ENCODE measurements around the gene CXXC5.
"Not testable (repeated sequence)": the region's sequence is repeated elsewhere in the genome, so short reads cannot be mapped to it uniquely, and the experiment has no call there.

The CXXC5 gene

DNA sequence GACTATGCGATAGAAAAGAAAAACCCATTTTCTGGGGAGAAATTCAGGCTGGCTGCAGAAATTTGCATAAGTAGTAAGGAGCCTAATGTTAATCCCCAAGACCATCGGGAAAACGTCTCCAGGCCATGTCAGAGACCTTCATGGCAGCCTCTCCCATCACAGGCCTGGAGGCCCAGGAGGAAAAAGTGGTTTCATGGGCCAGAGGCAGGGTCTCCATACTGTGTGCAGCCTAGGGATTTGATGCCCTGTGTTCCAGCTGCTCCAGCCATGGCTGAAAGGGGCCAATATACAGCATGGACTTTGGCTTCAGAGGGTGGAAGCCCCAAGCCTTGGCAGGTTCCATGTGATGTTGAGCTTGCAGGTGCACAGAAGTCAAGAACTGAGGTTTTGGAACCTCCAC is 71.8 kb downstream of the CXXC5 start:
- not testable (repeated sequence) for DNase-seq

DNA sequence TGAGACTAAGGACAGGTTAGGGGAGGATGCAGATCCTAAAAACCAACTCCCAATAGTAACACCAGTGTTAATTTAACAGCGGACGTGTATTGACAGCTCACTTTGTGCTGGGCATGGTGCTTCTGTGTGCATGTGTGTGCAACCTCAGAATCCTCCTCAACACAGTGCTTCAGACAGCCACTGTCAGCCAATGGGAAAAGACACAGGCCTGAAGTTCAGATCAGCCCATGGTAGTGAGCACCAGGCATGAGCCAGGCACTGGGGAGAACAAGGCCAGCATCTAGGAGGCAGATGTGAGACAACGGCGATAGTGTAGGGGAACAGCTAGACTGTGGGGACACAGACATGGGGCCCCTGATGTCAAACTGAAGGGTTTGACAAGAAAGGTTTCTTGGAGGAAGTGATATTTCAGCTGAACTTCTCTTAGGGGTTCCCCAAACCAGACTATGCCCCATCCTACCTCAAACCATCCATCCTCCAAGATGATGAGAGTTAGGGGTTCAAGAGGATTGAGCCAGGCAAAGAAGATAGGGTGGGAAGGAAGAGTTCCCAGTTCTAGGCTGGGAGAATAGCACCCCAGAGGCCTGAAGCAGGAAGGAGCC is 75.9 kb downstream of the CXXC5 start:
- no peak for DNase-seq

DNA sequence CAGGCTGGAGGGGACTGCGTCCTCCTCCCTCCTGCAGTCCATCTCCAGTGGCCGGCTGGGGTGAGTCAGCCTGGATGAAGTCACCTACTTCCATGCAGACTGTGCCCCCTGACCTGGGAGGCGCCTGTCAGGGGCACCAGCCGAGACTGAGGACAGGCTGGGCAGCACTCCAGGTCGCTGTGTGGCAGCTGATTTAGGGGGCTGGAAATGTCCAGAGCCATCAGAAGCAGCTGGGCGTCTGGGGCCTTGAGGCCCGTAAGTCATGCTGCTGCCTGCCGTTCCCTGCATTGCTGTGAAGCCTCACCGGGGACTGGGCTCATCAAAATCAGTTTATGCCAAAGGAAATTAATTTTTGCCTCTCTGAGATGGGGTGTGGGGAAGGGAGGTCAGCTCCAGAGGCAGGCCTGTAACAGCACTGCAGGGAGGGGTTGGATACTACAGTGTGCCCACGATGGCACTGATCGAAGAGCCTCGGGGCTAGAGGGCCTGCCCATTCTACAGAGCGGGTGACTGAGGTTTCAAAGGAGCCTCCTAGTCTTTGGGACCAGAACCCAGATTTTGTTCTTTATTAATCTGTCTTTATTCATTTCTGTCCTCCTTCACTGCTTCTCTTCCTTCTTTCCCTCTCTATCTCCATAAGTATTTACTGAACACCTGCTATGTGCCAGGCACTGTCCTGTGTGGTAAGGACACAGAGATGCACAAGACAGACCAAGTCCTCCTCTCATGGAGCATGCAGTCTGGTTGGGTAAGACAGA is 77.1 kb downstream of the CXXC5 start:
- DNase-seq = no peak

DNA sequence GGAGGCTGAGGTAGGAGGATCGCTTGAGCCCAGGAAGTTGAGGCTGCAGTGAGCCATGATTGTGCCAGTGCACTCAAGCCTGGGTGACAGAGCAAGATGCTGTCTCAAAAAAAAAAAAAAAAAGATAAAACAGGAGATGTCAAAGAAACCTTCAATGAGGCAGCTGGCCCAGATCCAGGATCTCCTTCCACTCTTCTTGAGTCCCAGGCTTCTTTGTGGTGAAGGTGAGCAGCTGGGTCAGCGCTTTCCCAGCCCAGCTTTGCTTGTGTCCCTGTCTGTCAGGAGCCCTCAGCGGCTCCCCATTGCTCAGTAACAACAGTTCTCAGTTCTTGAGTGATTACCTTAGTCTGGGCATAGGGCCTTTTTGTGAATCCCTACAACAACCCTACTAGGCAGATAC is 78.1 kb downstream of the CXXC5 start:
- no peak for DNase-seq

DNA sequence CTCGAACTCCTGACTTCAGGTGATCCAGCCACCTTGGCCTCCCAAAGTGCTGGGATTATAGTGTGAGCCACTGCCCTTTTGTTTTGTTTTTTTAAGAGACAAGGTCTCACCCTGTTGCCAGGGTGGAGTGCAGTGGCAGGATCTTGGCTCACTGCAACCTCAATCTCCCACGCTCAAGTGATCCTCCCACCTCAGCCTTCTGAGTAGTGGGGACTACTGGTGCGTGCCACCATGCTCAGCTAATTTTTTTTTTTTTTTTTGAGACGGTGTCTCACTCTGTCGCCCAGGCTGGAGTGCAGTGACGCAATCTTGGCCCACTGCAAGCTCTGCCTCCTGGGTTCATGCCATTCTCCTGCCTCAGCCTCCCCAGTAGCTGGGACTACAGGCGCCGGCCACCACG is 79.5 kb downstream of the CXXC5 start:
- DNase-seq = not testable (repeated sequence)

DNA sequence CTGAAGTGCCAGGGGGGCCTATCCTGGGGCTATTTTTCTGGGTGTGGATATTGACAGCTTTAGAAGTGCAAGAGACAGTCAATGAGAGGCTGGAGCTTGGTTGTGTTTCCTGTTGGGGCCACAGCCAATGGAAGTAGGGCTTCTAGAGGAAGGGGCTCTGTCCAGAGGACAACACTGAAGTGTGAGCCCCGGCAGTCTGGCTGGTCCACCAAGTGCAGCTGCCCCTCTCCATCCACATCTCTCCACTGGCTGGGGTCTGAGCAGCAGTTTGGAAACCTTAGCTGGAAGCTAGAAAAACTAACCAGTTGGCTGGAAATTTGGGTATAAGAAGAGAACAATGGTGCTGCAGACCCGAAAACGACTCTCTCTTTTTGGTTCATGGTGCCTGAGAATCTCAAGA is 83.1 kb downstream of the CXXC5 start:
- DNase-seq = no peak

DNA sequence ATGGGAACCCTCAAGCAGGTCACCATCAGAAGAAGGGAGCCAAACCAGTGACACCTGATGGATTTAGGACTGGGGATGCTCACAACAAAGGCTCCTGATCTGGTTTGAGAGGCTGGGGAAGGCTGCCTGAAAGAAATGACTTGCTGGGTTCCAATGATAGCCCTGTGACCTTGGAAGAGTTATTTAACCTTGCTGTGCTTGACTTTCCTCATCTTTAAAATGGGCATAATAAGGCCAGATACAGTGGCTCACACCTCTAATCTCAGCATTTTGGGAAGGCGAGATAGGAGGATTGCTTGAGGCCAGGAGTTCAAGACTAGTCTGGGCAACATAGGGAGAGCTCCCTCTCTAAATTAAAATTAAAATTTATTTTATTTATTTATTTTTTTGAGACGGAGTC is 83.9 kb downstream of the CXXC5 start:
- DNase-seq = no peak

DNA sequence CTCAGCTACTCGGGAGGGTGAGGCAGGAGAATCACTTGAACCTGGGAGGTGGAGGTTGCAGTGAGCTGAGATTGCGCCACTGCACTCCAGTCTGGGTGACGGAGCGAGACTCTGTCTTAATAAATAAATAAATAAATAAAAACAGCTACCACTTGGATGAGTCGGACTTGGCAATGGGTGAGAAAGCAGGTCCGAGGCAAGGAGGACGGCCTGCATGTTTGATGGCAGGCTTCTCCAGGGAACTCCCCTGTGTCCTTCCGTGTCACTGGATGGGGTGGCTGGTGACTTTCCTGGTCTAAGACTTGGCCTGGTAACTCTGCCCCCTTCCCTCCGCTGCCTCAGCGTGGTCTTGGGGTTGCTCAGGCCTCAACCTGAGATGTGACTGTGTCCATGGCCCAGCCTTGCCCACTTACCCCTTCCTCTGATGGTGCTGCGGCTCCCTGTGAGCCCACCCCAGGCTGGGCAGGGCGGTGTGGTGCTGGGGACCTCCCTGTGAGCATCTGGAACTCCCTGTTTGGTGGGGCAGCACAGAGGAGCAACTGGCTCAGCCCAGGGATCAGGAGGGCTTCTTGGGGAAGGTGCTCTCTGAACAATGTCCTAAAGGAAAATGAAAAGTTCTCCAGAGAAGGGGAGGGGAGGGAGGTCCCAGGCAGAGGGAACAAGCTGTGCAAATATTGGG is 85.0 kb downstream of the CXXC5 start:
- no peak for DNase-seq

Data from stimulated activated CD8-positive, alpha-beta memory T cell treated with anti-CD3 and anti-CD28 coated beads, Interleukin-4, amount 100 ng/mL, for 48 hours (primary cell).